Spinal cord (tissue), 4 donors: ENCODE results near the gene SYNJ1. TPM values are rescaled to one million over a fixed set of nuclear protein-coding genes. Genes with fewer than 3 reads are reported as not detected.

Source experiments
- polyA plus RNA-seq, 2 donors: library from polyadenylated mRNA; unstranded; fragments of 120-200 nt; gene quantifications; one replicate each; pipeline ENCODE4 v1.2.1, GENCODE V29; 2013; ENCODE audit not compliant: insufficient read length in 2 of 2
- total RNA-seq, 2 donors: library from RNA; depleted of rRNA in 1 of 2; stranded (reverse); fragments of 120-200 nt in 1 of 2; fragments of >200 nt in 1 of 2; gene quantifications; one replicate each; pipeline versions ENCODE4 v1.2.3 to v1.2.4, GENCODE V29; 2013 to 2014

Gene SYNJ1
- total and polyA plus RNA-seq, 4 donors, result 16.7 to 44.9 (median 34.5) TPM

Other genes with a start within 250 kb of the SYNJ1 start
- gene TCP10L, start 142.5 kb downstream of the SYNJ1 start, total RNA-seq, result 1 to 10 TPM; 2.1 to 3.0 TPM
- 1 to 10 TPM; 2.9 to 4.1 TPM for gene TCP10L, start 142.5 kb downstream of the SYNJ1 start, polyA plus RNA-seq
- 10 to 100 TPM; 21.6 to 53.9 TPM for gene CFAP298, start 115.6 kb downstream of the SYNJ1 start, total RNA-seq
- gene CFAP298, start 115.6 kb downstream of the SYNJ1 start, polyA plus RNA-seq, result 10 to 100 TPM; 52.8 to 60.4 TPM
- 10 to 100 TPM; 58.9 to 64.3 TPM for gene PAXBP1, start 43.7 kb upstream of the SYNJ1 start, total RNA-seq
- 10 to 100 TPM; 52.7 to 68.9 TPM for gene PAXBP1, start 43.7 kb upstream of the SYNJ1 start, polyA plus RNA-seq